ENCODE data around the gene STH. TPM values are rescaled to one million over a fixed set of nuclear protein-coding genes. Genes with fewer than 3 reads are reported as not detected.

Gene STH
- total and polyA plus RNA-seq, 2 experiments from 2014 or later, result not detected

DNA sequence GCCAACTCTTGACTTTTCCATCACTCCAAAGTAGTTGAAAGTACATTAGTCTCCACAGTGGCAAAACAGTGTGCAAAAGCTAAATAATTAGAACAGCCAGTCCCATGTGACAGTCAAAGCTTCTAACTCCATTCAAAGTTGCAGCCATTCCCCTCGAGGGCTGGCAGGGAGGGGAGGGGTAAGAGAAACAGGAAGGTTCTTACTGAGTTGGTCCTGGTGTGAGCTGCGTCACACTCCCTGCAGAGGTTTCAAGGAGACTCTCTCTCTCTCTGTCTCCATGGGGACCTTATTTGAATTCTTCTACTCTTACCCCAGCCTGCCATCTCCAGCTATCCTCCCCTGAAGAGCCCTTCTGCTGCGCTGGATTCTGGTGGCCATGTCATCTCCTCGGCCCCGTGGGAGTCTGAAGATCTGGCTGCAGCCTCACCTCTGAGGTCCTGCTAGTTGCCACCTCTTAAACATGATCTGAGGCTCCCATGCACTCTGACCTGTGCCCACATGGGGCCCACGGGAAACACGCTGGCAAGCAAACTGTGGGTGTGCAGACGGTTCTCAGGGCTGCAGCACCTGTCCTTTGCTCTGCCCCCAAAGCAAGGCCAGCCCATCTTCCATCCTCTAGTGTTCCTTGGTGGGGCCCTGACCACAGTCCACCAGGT, 23.3 kb upstream of the STH start:
- Histone ChIP-seq H3K27me3 (no peaks in the 10 kb centered on the region), H3K36me3 (replicated peaks; ENCODE audit: insufficient read depth, low read depth) (no peaks in the 10 kb centered on the region), H2AFZ (no peak overlapping the region), H3K9me2 (replicated peaks; ENCODE audit: insufficient read depth) (no peaks in the 10 kb centered on the region), H3K4me3 (no peak overlapping the region), H3K9me3 (ENCODE audit: low read depth) (no peaks in the 10 kb centered on the region), H4K20me1 (ENCODE audit: insufficient read depth, poor library complexity, severe bottlenecking) (no peaks in the 10 kb centered on the region), H3K27ac (no peak overlapping the region), H3K79me2 (no peaks in the 10 kb centered on the region), H3K4me2 (no peak overlapping the region), H3K4me1 (ENCODE audit: insufficient read depth) (no peaks in the 10 kb centered on the region)
- whole genome bisulfite sequencing (ENCODE audit: low lambda C conversion rate, missing lambda C conversion rate), result 87% methylated on average over 8 of the region's 8 CpGs
- TF ChIP-seq CTCF (IDR thresholded peaks at IDR 0.05; ENCODE audit: poor library complexity) (no peak), EZH2phosphoT487 (IDR thresholded peaks at IDR 0.05; ENCODE audit: low read depth, severe bottlenecking, unreplicated experiment) (no peak), EZH2 (IDR thresholded peaks at IDR 0.05; ENCODE audit: borderline replicate concordance) (no peak)
- DNase-seq (ENCODE audit: low spot score), result no peak

- H3K27ac ChIP-seq, result no peak overlapping the region
- H2AFZ ChIP-seq, result no peak overlapping the region
- no peak overlapping the region for H3K4me3 ChIP-seq
- H3K9me2 ChIP-seq (replicated peaks; ENCODE audit: insufficient read depth), result no peaks in the 10 kb centered on the region
- H3K4me1 ChIP-seq (ENCODE audit: insufficient read depth), result no peaks in the 10 kb centered on the region
- TF ChIP-seq EZH2phosphoT487 (IDR thresholded peaks at IDR 0.05; ENCODE audit: low read depth, severe bottlenecking, unreplicated experiment) (no peak), EZH2 (IDR thresholded peaks at IDR 0.05; ENCODE audit: borderline replicate concordance) (no peak), CTCF (IDR thresholded peaks at IDR 0.05; ENCODE audit: poor library complexity) (no peak)
- H3K4me2 ChIP-seq, result no peak overlapping the region
- no peaks in the 10 kb centered on the region for H3K27me3 ChIP-seq
- no peaks in the 10 kb centered on the region for H3K36me3 ChIP-seq (replicated peaks; ENCODE audit: insufficient read depth, low read depth)
- no peaks in the 10 kb centered on the region for H3K79me2 ChIP-seq
- no peaks in the 10 kb centered on the region for H4K20me1 ChIP-seq (ENCODE audit: insufficient read depth, poor library complexity, severe bottlenecking)
- WGBS (ENCODE audit: low lambda C conversion rate, missing lambda C conversion rate), result 94% methylated on average over 2 of the region's 2 CpGs
- no peaks in the 10 kb centered on the region for H3K9me3 ChIP-seq (ENCODE audit: low read depth)
- DNase-seq (ENCODE audit: low spot score), result no peak
Measured at GRCh38 chr17:45976391-45976754, 22.7 kb upstream of the STH start.

DNA sequence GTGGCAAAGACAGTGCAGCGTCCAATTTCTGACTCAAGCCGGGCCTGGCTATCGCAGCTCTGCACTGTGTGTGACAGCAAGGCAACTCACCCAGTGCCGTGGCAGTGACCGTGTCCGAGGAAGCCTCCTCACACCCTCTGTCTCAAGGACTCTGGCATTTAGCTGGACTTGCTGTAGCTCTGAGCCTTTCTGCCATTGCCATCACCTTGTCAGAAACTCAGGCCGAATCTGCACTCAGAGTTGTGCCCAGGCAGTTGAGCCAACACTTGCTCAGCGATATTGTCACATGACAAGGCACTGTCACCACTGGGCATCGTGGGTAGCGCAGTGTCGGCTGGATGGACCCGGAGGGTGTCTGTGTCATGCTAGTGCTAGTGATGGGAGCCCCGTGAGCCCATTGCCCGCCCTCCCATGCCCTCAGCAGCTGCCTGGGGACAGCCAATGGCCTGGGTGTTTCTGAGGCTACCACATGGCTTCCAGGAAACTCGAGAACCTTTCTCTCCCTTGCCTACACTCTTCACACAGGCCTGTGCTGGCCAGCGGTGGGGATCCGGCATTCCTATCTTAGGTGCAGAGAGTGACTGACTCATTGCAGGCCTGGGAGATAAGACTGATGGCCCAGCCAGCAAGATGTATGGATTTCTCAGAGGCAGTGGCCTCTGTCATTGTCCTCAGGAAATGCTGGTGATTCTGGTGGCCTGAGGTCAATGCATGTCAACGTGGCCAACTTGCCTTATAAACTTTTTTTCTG, 22.1 kb upstream of the STH start:
- no peak overlapping the region for H3K4me3 ChIP-seq
- H4K20me1 ChIP-seq (ENCODE audit: insufficient read depth, poor library complexity, severe bottlenecking), result no peaks in the 10 kb centered on the region
- no peaks in the 10 kb centered on the region for H3K79me2 ChIP-seq
- no peaks in the 10 kb centered on the region for H3K4me1 ChIP-seq (ENCODE audit: insufficient read depth)
- H3K36me3 ChIP-seq (replicated peaks; ENCODE audit: insufficient read depth, low read depth), result no peaks in the 10 kb centered on the region
- no peak overlapping the region for H2AFZ ChIP-seq
- TF ChIP-seq EZH2 (IDR thresholded peaks at IDR 0.05; ENCODE audit: borderline replicate concordance) (no peak), EZH2phosphoT487 (IDR thresholded peaks at IDR 0.05; ENCODE audit: low read depth, severe bottlenecking, unreplicated experiment) (no peak), CTCF (IDR thresholded peaks at IDR 0.05; ENCODE audit: poor library complexity) (no peak)
- no peaks in the 10 kb centered on the region for H3K9me2 ChIP-seq (replicated peaks; ENCODE audit: insufficient read depth)
- DNase-seq (ENCODE audit: low spot score), result peak; percentile 59
- WGBS (ENCODE audit: low lambda C conversion rate, missing lambda C conversion rate), result 73% methylated on average over 18 of the region's 18 CpGs
- H3K27me3 ChIP-seq, result no peaks in the 10 kb centered on the region
- H3K4me2 ChIP-seq, result no peak overlapping the region
- no peak overlapping the region for H3K27ac ChIP-seq
- no peaks in the 10 kb centered on the region for H3K9me3 ChIP-seq (ENCODE audit: low read depth)

Data from hepatocyte (in vitro differentiated cells).